ENCODE results near the gene ERC2.

- TF ChIP-seq, protein P1, sequence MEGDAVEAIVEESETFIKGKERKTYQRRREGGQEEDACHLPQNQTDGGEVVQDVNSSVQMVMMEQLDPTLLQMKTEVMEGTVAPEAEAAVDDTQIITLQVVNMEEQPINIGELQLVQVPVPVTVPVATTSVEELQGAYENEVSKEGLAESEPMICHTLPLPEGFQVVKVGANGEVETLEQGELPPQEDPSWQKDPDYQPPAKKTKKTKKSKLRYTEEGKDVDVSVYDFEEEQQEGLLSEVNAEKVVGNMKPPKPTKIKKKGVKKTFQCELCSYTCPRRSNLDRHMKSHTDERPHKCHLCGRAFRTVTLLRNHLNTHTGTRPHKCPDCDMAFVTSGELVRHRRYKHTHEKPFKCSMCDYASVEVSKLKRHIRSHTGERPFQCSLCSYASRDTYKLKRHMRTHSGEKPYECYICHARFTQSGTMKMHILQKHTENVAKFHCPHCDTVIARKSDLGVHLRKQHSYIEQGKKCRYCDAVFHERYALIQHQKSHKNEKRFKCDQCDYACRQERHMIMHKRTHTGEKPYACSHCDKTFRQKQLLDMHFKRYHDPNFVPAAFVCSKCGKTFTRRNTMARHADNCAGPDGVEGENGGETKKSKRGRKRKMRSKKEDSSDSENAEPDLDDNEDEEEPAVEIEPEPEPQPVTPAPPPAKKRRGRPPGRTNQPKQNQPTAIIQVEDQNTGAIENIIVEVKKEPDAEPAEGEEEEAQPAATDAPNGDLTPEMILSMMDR (IDR thresholded peaks at IDR 0.05), result no peak
- no peak for TF ChIP-seq POLR2A (IDR thresholded peaks at IDR 0.05)
Measured at GRCh38 chr3:55815262-55815661, 653.0 kb downstream of the ERC2 start.

Data from ovary (tissue), 3 donors.